ENCODE results near the gene LMBR1L.

The LMBR1L gene

GRCh38 chr12:49094975-49095365 is 15.7 kb downstream of the LMBR1L start:
- no peaks in the 10 kb centered on the region for H3K9me3 Mint-ChIP-seq
- peak overlapping the region in 1 of 2 donors; percentile 25 for H3K4me3 Mint-ChIP-seq
- H3K27ac Mint-ChIP-seq, result no peak overlapping the region
- peaks cover 58% of the 10 kb centered on the region for H3K27me3 Mint-ChIP-seq
- H3K4me1 Mint-ChIP-seq, result peaks cover 42% of the 10 kb centered on the region
- no peak for DNase-seq
- ATAC-seq, result no peak

- ATAC-seq, result peak; percentile 12
- H3K27ac Mint-ChIP-seq, result no peak within 1 kb of the TSS
- no peaks in the 10 kb centered on the region for H3K9me3 Mint-ChIP-seq
- peaks cover 64% of the 10 kb centered on the region for H3K27me3 Mint-ChIP-seq
- DNase-seq, result no peak
- peaks cover 48% of the 10 kb centered on the region for H3K4me1 Mint-ChIP-seq
- H3K4me3 Mint-ChIP-seq, result peak within 1 kb of the TSS; percentile 57 to 60
Observed at GRCh38 chr12:49094160-49094974, 16.3 kb downstream of the LMBR1L start, which contains the start of gene DHH. Gene DHH (minus strand): TSS chr12:49094801. CDS start chr12:49094512, 289 bp downstream.

- Mint-ChIP-seq H3K4me1 (peaks cover 53% of the 10 kb centered on the region), H3K9me3 (no peaks in the 10 kb centered on the region), H3K27me3 (peaks cover 70% of the 10 kb centered on the region), H3K27ac (no peak overlapping the region), H3K4me3 (peak overlapping the region; percentile 57 to 60)
- DNase-seq (no peak), ATAC-seq (no peak)
Observed at GRCh38 chr12:49093792-49094159, 16.9 kb downstream of the LMBR1L start.

GRCh38 chr12:49092816-49093406 is 17.7 kb downstream of the LMBR1L start:
- H3K27me3 Mint-ChIP-seq, result peaks cover 77% of the 10 kb centered on the region
- no peaks in the 10 kb centered on the region for H3K9me3 Mint-ChIP-seq
- no peak overlapping the region for H3K4me3 Mint-ChIP-seq
- peaks cover 62% of the 10 kb centered on the region for H3K4me1 Mint-ChIP-seq
- no peak overlapping the region for H3K27ac Mint-ChIP-seq
- ATAC-seq (no peak), DNase-seq (no peak)

GRCh38 chr12:49092086-49092815 is 18.4 kb downstream of the LMBR1L start:
- Mint-ChIP-seq H3K4me3 (peak overlapping the region; percentile 75 to 81), H3K9me3 (no peaks in the 10 kb centered on the region), H3K4me1 (peaks cover 68% of the 10 kb centered on the region), H3K27me3 (peaks cover 77% of the 10 kb centered on the region), H3K27ac (no peak overlapping the region)
- peak; percentile 55 for ATAC-seq
- peak; percentile 53 to 66 for DNase-seq

- peaks cover 82% of the 10 kb centered on the region for H3K27me3 Mint-ChIP-seq
- H3K9me3 Mint-ChIP-seq, result no peaks in the 10 kb centered on the region
- peak overlapping the region in 1 of 2 donors; percentile 72 for H3K27ac Mint-ChIP-seq
- peaks cover 68% of the 10 kb centered on the region for H3K4me1 Mint-ChIP-seq
- H3K4me3 Mint-ChIP-seq, result peak overlapping the region; percentile 36 to 81
- no peak for DNase-seq
- no peak for ATAC-seq
Observed at GRCh38 chr12:49091836-49092085, 18.9 kb downstream of the LMBR1L start.

GRCh38 chr12:49091056-49091835 is 19.4 kb downstream of the LMBR1L start:
- Mint-ChIP-seq H3K4me1 (peaks cover 68% of the 10 kb centered on the region), H3K4me3 (peak overlapping the region; percentile 61 to 81), H3K27ac (peak overlapping the region in 1 of 2 donors; percentile 72), H3K27me3 (peaks cover 87% of the 10 kb centered on the region), H3K9me3 (no peaks in the 10 kb centered on the region)
- ATAC-seq (no peak), DNase-seq (no peak)

GRCh38 chr12:49089821-49090773 is 20.6 kb downstream of the LMBR1L start:
- peak; percentile 48 for ATAC-seq
- DNase-seq, result peak; percentile 49 to 56
- Mint-ChIP-seq H3K4me3 (peak overlapping the region; percentile 81 to 82), H3K27ac (peak overlapping the region in 1 of 2 donors; percentile 10), H3K9me3 (no peaks in the 10 kb centered on the region), H3K4me1 (peaks cover 68% of the 10 kb centered on the region), H3K27me3 (peaks cover 80% of the 10 kb centered on the region)

GRCh38 chr12:49088932-49089330 is 21.7 kb downstream of the LMBR1L start:
- Mint-ChIP-seq H3K9me3 (no peaks in the 10 kb centered on the region), H3K4me3 (peak overlapping the region; percentile 37 to 71), H3K27me3 (peaks cover 68% of the 10 kb centered on the region)

GRCh38 chr12:49088150-49088931 is 22.3 kb downstream of the LMBR1L start:
- no peaks in the 10 kb centered on the region for H3K9me3 Mint-ChIP-seq
- peak overlapping the region; percentile 37 to 71 for H3K4me3 Mint-ChIP-seq
- DNase-seq (peak; percentile 70 to 76), ATAC-seq (peak; percentile 87)
- H3K27me3 Mint-ChIP-seq, result peaks cover 62% of the 10 kb centered on the region
- H3K4me1 Mint-ChIP-seq, result peaks cover 56% of the 10 kb centered on the region
- no peak overlapping the region for H3K27ac Mint-ChIP-seq

More at GRCh38 chr12:49088932-49089330, 21.7 kb downstream of the LMBR1L start:
- H3K4me1 Mint-ChIP-seq, result peaks cover 62% of the 10 kb centered on the region
- no peak overlapping the region for H3K27ac Mint-ChIP-seq
- no peak for DNase-seq
- no peak for ATAC-seq

- H3K27me3 Mint-ChIP-seq, result peaks cover 40% of the 10 kb centered on the region
- H3K27ac Mint-ChIP-seq, result no peak overlapping the region
- H3K4me3 Mint-ChIP-seq, result no peak overlapping the region
- DNase-seq (no peak), ATAC-seq (no peak)
- peaks cover 37% of the 10 kb centered on the region for H3K4me1 Mint-ChIP-seq
- no peaks in the 10 kb centered on the region for H3K9me3 Mint-ChIP-seq
Observed at GRCh38 chr12:49086116-49086515, 24.5 kb downstream of the LMBR1L start.

GRCh38 chr12:49084438-49084837 is 26.2 kb downstream of the LMBR1L start:
- Mint-ChIP-seq H3K4me3 (no peak overlapping the region), H3K27me3 (peaks cover 23% of the 10 kb centered on the region), H3K9me3 (no peaks in the 10 kb centered on the region), H3K4me1 (peaks cover 20% of the 10 kb centered on the region), H3K27ac (no peak overlapping the region)
- DNase-seq (no peak), ATAC-seq (no peak)

- no peaks in the 10 kb centered on the region for H3K27me3 Mint-ChIP-seq
- no peaks in the 10 kb centered on the region for H3K4me1 Mint-ChIP-seq
- no peaks in the 10 kb centered on the region for H3K9me3 Mint-ChIP-seq
- ATAC-seq (no peak), DNase-seq (no peak)
- no peak overlapping the region for H3K4me3 Mint-ChIP-seq
- no peak overlapping the region for H3K27ac Mint-ChIP-seq
Observed at GRCh38 chr12:49079793-49080192, 30.9 kb downstream of the LMBR1L start.

GRCh38 chr12:49070971-49071370 is 39.7 kb downstream of the LMBR1L start:
- Mint-ChIP-seq H3K4me3 (no peak overlapping the region), H3K4me1 (peaks cover 27% of the 10 kb centered on the region), H3K27me3 (no peaks in the 10 kb centered on the region), H3K9me3 (no peaks in the 10 kb centered on the region), H3K27ac (no peak overlapping the region)
- ATAC-seq, result no peak
- no peak for DNase-seq

Measured in stimulated activated naive CD8-positive, alpha-beta T cell treated with anti-CD3 and anti-CD28 coated beads, Interleukin-15, amount 100 ng/mL, for 72 hours (primary cell).